SK-N-SH (cell line): Measurements from ENCODE around the gene ZC3H10. TPM values are rescaled to one million over a fixed set of nuclear protein-coding genes. Genes with fewer than 3 reads are reported as not detected.

ENCODE experiments used
- CTCF ChIA-PET: fragments of 300-600, 350-600 bp; formaldehyde crosslinking; extraction: SDS; loops from one replicate; lab custom pipeline; 2021; lab: Yijun Ruan, JAX
- POLR2A ChIA-PET: fragments of 350-600 bp; sonication (Branson Sonifier 250); formaldehyde crosslinking; extraction: SDS; loops from one replicate; lab custom pipeline; 2020; ENCODE audit warnings: antibody characterized with exemption, inconsistent platforms; lab: Yijun Ruan, JAX
- DNase-seq: peaks from one replicate; pipeline ENCODE4 v3.0.0; 2012
- H2AFZ ChIP-seq: fragments of 200-600 bp; sonication (generic); 2 replicates; pipeline ENCODE4 v1.8.1; 2016; ENCODE audit warnings: antibody characterized with exemption, mild to moderate bottlenecking, low read depth
- H3F3A ChIP-seq: fragments of 200-600 bp; sonication (generic); replicated peaks from 2 replicates; pipeline ENCODE3; 2016; ENCODE audit warnings: antibody characterized with exemption, mild to moderate bottlenecking; ENCODE audit not compliant: insufficient read depth
- H3K27ac ChIP-seq, 2 experiments: fragments of 200-500 bp in 1 of 2; fragments of 200-600 bp in 1 of 2; sonication (Bioruptor generic) in 1 of 2; sonication (generic), shearing (Covaris generic) in 1 of 2; 2 replicates each; pipeline versions ENCODE4 v1.5.1 to v1.6.1; 2014 to 2016; ENCODE audit warnings: low read depth in 2 of 2, inconsistent platforms in 1 of 2, low read length in 1 of 2, mild to moderate bottlenecking in 1 of 2, mixed read lengths in 1 of 2
- H3K27me3 ChIP-seq: fragments of 200-600 bp; sonication (generic), shearing (Covaris generic); 2 replicates; pipeline ENCODE4 v1.6.1; 2016; ENCODE audit warnings: mixed run types; ENCODE audit not compliant: insufficient read depth
- H3K36me3 ChIP-seq, 2 experiments: fragments of 200-500 bp in 1 of 2; fragments of 200-600 bp in 1 of 2; sonication (Bioruptor generic) in 1 of 2; sonication (generic) in 1 of 2; replicated peaks in 1 of 2; 2 replicates each; pipeline versions ENCODE3 to v1.5.1; 2014 to 2016; ENCODE audit warnings: low read length in 1 of 2, mild to moderate bottlenecking in 1 of 2; ENCODE audit not compliant: insufficient read depth in 2 of 2, control insufficient read depth in 1 of 2
- H3K4me1 ChIP-seq, 2 experiments: fragments of 200-500 bp in 1 of 2; fragments of 200-600 bp in 1 of 2; sonication (Bioruptor generic) in 1 of 2; sonication (generic), shearing (Covaris generic) in 1 of 2; 2 replicates each; pipeline versions ENCODE4 v1.5.1 to v1.6.1; 2014 to 2016; ENCODE audit warnings: low read depth in 1 of 2, low read length in 1 of 2, mixed run types in 1 of 2; ENCODE audit not compliant: insufficient read depth in 2 of 2, control insufficient read depth in 1 of 2
- H3K4me2 ChIP-seq: fragments of 200-600 bp; sonication (generic), shearing (Covaris generic); 2 replicates; pipeline ENCODE4 v1.6.1; 2017; ENCODE audit warnings: mixed run types
- H3K4me3 ChIP-seq, 2 experiments: fragments of 200-500 bp in 1 of 2; fragments of 200-600 bp in 1 of 2; sonication (Bioruptor generic) in 1 of 2; sonication (generic), shearing (Covaris generic) in 1 of 2; 2 replicates each; pipeline versions ENCODE4 v1.5.1 to v1.8.1; 2014 to 2016; ENCODE audit warnings: low read depth in 2 of 2, inconsistent platforms in 1 of 2, low read length in 1 of 2, mild to moderate bottlenecking in 1 of 2, mixed read lengths in 1 of 2, moderate library complexity in 1 of 2
- H3K79me2 ChIP-seq: fragments of 200-600 bp; sonication (generic); 2 replicates; pipeline ENCODE4 v1.8.1; 2017; ENCODE audit warnings: mild to moderate bottlenecking; ENCODE audit not compliant: insufficient read depth
- H3K9ac ChIP-seq: fragments of 200-600 bp; sonication (generic); 2 replicates; pipeline ENCODE4 v1.6.1; 2017; ENCODE audit warnings: mixed run types
- H3K9me2 ChIP-seq: fragments of 200-600 bp; sonication (generic); 2 replicates; pipeline ENCODE4 v1.6.1; 2017; ENCODE audit warnings: mixed run types
- H3K9me3 ChIP-seq: fragments of 200-600 bp; sonication (generic); 2 replicates; pipeline ENCODE4 v1.6.1; 2017; ENCODE audit warnings: mixed run types, mild to moderate bottlenecking, moderate library complexity
- H4K20me1 ChIP-seq: fragments of 200-600 bp; sonication (generic); 2 replicates; pipeline ENCODE4 v1.6.1; 2017; ENCODE audit warnings: mild to moderate bottlenecking, mixed run types; ENCODE audit not compliant: insufficient read depth
- CTCF ChIP-seq: fragments of 200-600 bp; sonication (generic); IDR thresholded peaks from 2 replicates; pipeline ENCODE4 v1.6.1; 2017; ENCODE audit warnings: antibody characterized with exemption, mild to moderate bottlenecking, moderate library complexity
- ELF1 ChIP-seq: IDR thresholded peaks from 2 replicates; pipeline ENCODE4 v1.4.0; 2012
- EP300 ChIP-seq, 2 experiments: IDR thresholded peaks; 2 replicates each; pipeline versions ENCODE4 v1.4.0 to v1.6.1; 2012; ENCODE audit warnings: borderline replicate concordance in 1 of 2, low read depth in 1 of 2, low read length in 1 of 2
- EZH2phosphoT487 ChIP-seq: fragments of 200-600 bp; sonication (generic); IDR thresholded peaks from 2 replicates; pipeline ENCODE4 v1.6.1; 2017; ENCODE audit warnings: low read depth, mixed run types, mild to moderate bottlenecking, antibody characterized with exemption, moderate library complexity, borderline replicate concordance
- FOSL2 ChIP-seq: IDR thresholded peaks from 2 replicates; pipeline ENCODE4 v1.4.0; 2012; ENCODE audit warnings: low read depth, mild to moderate bottlenecking, moderate library complexity, borderline replicate concordance
- FOXJ3 ChIP-seq: sonication (generic); formaldehyde crosslinking; IDR thresholded peaks from 2 replicates; pipeline ENCODE4 v1.5.1; 2020; ENCODE audit warnings: mild to moderate bottlenecking, missing genetic modification reagents
- FOXM1 ChIP-seq: IDR thresholded peaks from 2 replicates; pipeline ENCODE4 v1.4.0; 2012; ENCODE audit warnings: low read depth, mild to moderate bottlenecking
- GABPA ChIP-seq: IDR thresholded peaks from 2 replicates; pipeline ENCODE4 v1.4.0; 2012; ENCODE audit warnings: low read depth, mild to moderate bottlenecking
- GATA2 ChIP-seq: sonication (generic); formaldehyde crosslinking; IDR thresholded peaks from 2 replicates; pipeline ENCODE4 v1.5.0; 2020; ENCODE audit warnings: mild to moderate bottlenecking, missing genetic modification reagents
- JUND ChIP-seq: IDR thresholded peaks from 2 replicates; pipeline ENCODE4 v1.4.0; 2012
- MAX ChIP-seq: IDR thresholded peaks from 2 replicates; pipeline ENCODE4 v1.4.0; 2012; ENCODE audit warnings: low read depth
- MEF2A ChIP-seq: IDR thresholded peaks from 2 replicates; pipeline ENCODE4 v1.4.0; 2012; ENCODE audit warnings: low read depth, borderline replicate concordance
- MXI1 ChIP-seq: IDR thresholded peaks from 2 replicates; pipeline ENCODE4 v1.6.1; 2012; ENCODE audit warnings: mild to moderate bottlenecking, low read depth, low read length, improper control_type of control experiment
- NFIC ChIP-seq: IDR thresholded peaks from 2 replicates; pipeline ENCODE4 v1.4.0; 2012; ENCODE audit warnings: borderline replicate concordance
- NRF1 ChIP-seq: IDR thresholded peaks from 2 replicates; pipeline ENCODE4 v1.6.1; 2012; ENCODE audit warnings: low read depth, mild to moderate bottlenecking, low read length
- POLR2AphosphoS5 ChIP-seq: IDR thresholded peaks from 2 replicates; pipeline ENCODE4 v1.6.1; 2012; ENCODE audit warnings: low read depth, low read length
- RCOR1 ChIP-seq: fragments of 150-350 bp; IDR thresholded peaks from 2 replicates; pipeline ENCODE4 v1.6.1; 2017; ENCODE audit warnings: antibody characterized with exemption, low read length
- RFX5 ChIP-seq: IDR thresholded peaks from 2 replicates; pipeline ENCODE4 v1.6.1; 2012; ENCODE audit warnings: mild to moderate bottlenecking, improper control_type of control experiment, low read length
- RXRA ChIP-seq: IDR thresholded peaks from 2 replicates; pipeline ENCODE4 v1.4.0; 2012; ENCODE audit warnings: low read depth, mild to moderate bottlenecking, borderline replicate concordance
- SIN3A ChIP-seq: IDR thresholded peaks from 2 replicates; pipeline ENCODE4 v1.6.1; 2012; ENCODE audit warnings: low read depth, mild to moderate bottlenecking, low read length, moderate library complexity, borderline replicate concordance
- SMC3 ChIP-seq: IDR thresholded peaks from 2 replicates; pipeline ENCODE4 v1.6.1; 2012; ENCODE audit warnings: low read depth, low read length, improper control_type of control experiment
- TAF1 ChIP-seq: IDR thresholded peaks from 2 replicates; pipeline ENCODE4 v1.6.1; 2012; ENCODE audit warnings: low read depth, mild to moderate bottlenecking, low read length, moderate library complexity, borderline replicate concordance
- TCF12 ChIP-seq: IDR thresholded peaks from 2 replicates; pipeline ENCODE4 v1.4.0; 2012
- TEAD4 ChIP-seq: IDR thresholded peaks from 2 replicates; pipeline ENCODE4 v1.4.0; 2012; ENCODE audit warnings: mild to moderate bottlenecking, borderline replicate concordance; ENCODE audit not compliant: insufficient read depth
- YY1 ChIP-seq: IDR thresholded peaks from 2 replicates; pipeline ENCODE4 v1.4.0; 2012; ENCODE audit warnings: low read depth, mild to moderate bottlenecking
- WGBS: methylation state at CpG from one replicate; pipeline ENCODE4 v1.1.6; 2017; ENCODE audit warnings: low lambda C conversion rate; 5-methylcytosine and 5-hydroxymethylcytosine counted together
- polyA plus RNA-seq, 3 experiments: library from polyadenylated mRNA; depleted of rRNA; stranded (reverse); fragments of >200 nt; gene quantifications; 2 replicates each; pipeline ENCODE4 v1.2.3, GENCODE V29; 2012
- TF ChIP-seq, protein P1 (sequence below): IDR thresholded peaks from 2 replicates; pipeline ENCODE4 v1.4.0; 2012; ENCODE audit warnings: low read depth, borderline replicate concordance
- TF ChIP-seq, protein P2 (sequence below): fragments of 150-350 bp; IDR thresholded peaks from 2 replicates; pipeline ENCODE4 v1.6.1; 2017; ENCODE audit warnings: antibody characterized with exemption, low read length, low read depth, borderline replicate concordance

The ZC3H10 gene
- polyA plus RNA-seq, 1 of the 3 experiments (the other 2 are of a cell fraction), result 2.0 TPM

DNA sequence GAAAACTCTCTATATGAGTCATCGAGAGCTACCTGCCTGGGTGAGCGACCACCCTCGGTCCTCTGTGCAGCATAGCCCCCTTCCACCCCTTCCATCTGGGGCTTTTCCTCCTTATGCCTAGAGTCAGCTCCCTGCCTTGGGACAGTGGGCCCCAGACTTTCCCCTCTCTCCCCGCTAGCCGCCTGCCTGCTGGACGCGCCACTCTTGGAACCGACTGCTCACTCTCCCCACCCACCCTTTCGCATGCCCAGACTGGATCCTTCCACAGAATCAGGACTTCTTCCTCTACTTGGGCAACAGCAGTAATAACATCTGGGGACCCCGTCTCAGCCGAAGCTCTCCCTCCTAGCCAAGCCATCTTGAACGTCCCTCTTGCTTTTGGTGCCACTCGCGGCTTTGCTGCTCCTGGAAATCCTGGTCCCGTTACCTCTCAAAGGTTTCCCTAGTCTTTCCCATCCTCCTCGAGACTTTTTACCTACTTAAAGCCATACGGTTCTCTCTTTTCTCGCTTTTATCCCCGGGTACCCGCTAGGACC lies 10.7 kb downstream of the ZC3H10 start (continued):
- TF ChIP-seq CTCF, result no peak
- no peak for TF ChIP-seq FOXM1
- TF ChIP-seq EP300 (IDR thresholded peaks at IDR 0.05; ENCODE audit: borderline replicate concordance in 1 of 2, low read depth in 1 of 2, low read length in 1 of 2), result no peak
- no peak for TF ChIP-seq NRF1
- no peak for TF ChIP-seq NFIC
- TF ChIP-seq GATA2, result no peak
- no peak for TF ChIP-seq POLR2AphosphoS5

GRCh38 chr12:56129206-56129941 lies 11.3 kb downstream of the ZC3H10 start:
- H3K4me1 ChIP-seq, result peaks cover 13 to 23% of the 10 kb centered on the region in 2 experiments
- H3K79me2 ChIP-seq, result peaks cover 52% of the 10 kb centered on the region
- WGBS, result 7% methylated on average over 23 of the region's 29 CpGs
- H3K4me2 ChIP-seq, result peak overlapping the region; percentile 98
- H4K20me1 ChIP-seq, result no peaks in the 10 kb centered on the region
- POLR2A ChIA-PET, result interaction anchor here (0.7 to 2.7 kb wide), 5 partner anchors 13 to 30 kb away, joined by 3 to 19 read pairs (median 6); partner anchors contain the start of genes MYL6, MYL6B and PA2G4
- CTCF ChIA-PET, result interaction anchor here (0.7 to 16.0 kb wide), 12 partner anchors 10 to 243 kb away, joined by 3 to 272 read pairs (median 4); partner anchors contain the start of genes MYL6, PAN2 and SMARCC2
- no peaks in the 10 kb centered on the region for H3K27me3 ChIP-seq
- peak overlapping the region; percentile 88 for H3K9ac ChIP-seq
- H3K27ac ChIP-seq, result peak overlapping the region; percentile 74 to 85; a peak in 3 of 4 replicates
- peak; percentile 78 for DNase-seq
- H2AFZ ChIP-seq, result peak overlapping the region; percentile 60
- H3K36me3 ChIP-seq, result peaks cover 35 to 38% of the 10 kb centered on the region in 2 experiments
- peaks cover 30% of the 10 kb centered on the region for H3F3A ChIP-seq
- H3K9me3 ChIP-seq, result no peaks in the 10 kb centered on the region
- peak overlapping the region; percentile 67 to 89 for H3K4me3 ChIP-seq
- no peaks in the 10 kb centered on the region for H3K9me2 ChIP-seq
- 0 out of 2 replicates have a peak, but pooled peaks have one; percentile 2 for TF ChIP-seq FOXJ3 (CRISPR knock-in tag)
- TF ChIP-seq JUND, result no peak
- no peak for TF ChIP-seq ELF1
- no peak for TF ChIP-seq GABPA
- TF ChIP-seq, protein P1, sequence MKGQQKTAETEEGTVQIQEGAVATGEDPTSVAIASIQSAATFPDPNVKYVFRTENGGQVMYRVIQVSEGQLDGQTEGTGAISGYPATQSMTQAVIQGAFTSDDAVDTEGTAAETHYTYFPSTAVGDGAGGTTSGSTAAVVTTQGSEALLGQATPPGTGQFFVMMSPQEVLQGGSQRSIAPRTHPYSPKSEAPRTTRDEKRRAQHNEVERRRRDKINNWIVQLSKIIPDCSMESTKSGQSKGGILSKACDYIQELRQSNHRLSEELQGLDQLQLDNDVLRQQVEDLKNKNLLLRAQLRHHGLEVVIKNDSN, result no peak
- peak; percentile 47; the same call in 1 of the 2 replicates for TF ChIP-seq SIN3A
- no peak for TF ChIP-seq RXRA
- TF ChIP-seq NFIC, result no peak
- no peak for TF ChIP-seq YY1
- TF ChIP-seq FOSL2, result no peak
- TF ChIP-seq RCOR1, result no peak
- TF ChIP-seq EP300 (IDR thresholded peaks at IDR 0.05; ENCODE audit: borderline replicate concordance in 1 of 2, low read depth in 1 of 2, low read length in 1 of 2), result peak in 1 of 2 experiments; percentile 44; a peak in 1 of 4 replicates
- TF ChIP-seq TEAD4, result no peak
- no peak for TF ChIP-seq TCF12
- TF ChIP-seq NRF1, result peak; percentile 21; the same call in 1 of the 2 replicates
- peak; percentile 52 for TF ChIP-seq MXI1
- TF ChIP-seq RFX5, result no peak
- TF ChIP-seq EZH2phosphoT487, result no peak
- no peak for TF ChIP-seq SMC3
- TF ChIP-seq MAX, result peak; percentile 48; the same call in 1 of the 2 replicates
- no peak for TF ChIP-seq MEF2A
- no peak for TF ChIP-seq GATA2
- 0 out of 2 replicates have a peak, but pooled peaks have one; percentile 37 for TF ChIP-seq TAF1
- TF ChIP-seq, protein P2, sequence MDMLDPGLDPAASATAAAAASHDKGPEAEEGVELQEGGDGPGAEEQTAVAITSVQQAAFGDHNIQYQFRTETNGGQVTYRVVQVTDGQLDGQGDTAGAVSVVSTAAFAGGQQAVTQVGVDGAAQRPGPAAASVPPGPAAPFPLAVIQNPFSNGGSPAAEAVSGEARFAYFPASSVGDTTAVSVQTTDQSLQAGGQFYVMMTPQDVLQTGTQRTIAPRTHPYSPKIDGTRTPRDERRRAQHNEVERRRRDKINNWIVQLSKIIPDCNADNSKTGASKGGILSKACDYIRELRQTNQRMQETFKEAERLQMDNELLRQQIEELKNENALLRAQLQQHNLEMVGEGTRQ, result no peak
- TF ChIP-seq FOXM1, result no peak
- no peak for TF ChIP-seq POLR2AphosphoS5
